HepG2 (cell line): ENCODE data around the gene SPG7. TPM values are rescaled to one million over a fixed set of nuclear protein-coding genes. Genes with fewer than 3 reads are reported as not detected.
A peak's percentile ranks its signal among the peaks of the same experiment; 100 is the strongest.

ENCODE experiments used
- ARNTL ChIP-seq: sonication (generic); formaldehyde crosslinking; IDR thresholded peaks from 2 replicates; pipeline ENCODE4 v1.4.0; 2020; ENCODE audit warnings: mild to moderate bottlenecking, missing genetic modification reagents
- CBFB ChIP-seq: sonication (generic); formaldehyde crosslinking; IDR thresholded peaks from 2 replicates; pipeline ENCODE4 v1.4.0; 2020; ENCODE audit warnings: missing genetic modification reagents
- ISL2 ChIP-seq: sonication (generic); formaldehyde crosslinking; IDR thresholded peaks from 2 replicates; pipeline ENCODE4 v1.5.0; 2020; ENCODE audit warnings: missing genetic modification reagents
- MED13 ChIP-seq: sonication (generic); formaldehyde crosslinking; IDR thresholded peaks from 2 replicates; pipeline ENCODE4 v1.5.0; 2020; ENCODE audit warnings: missing genetic modification reagents
- PCBP2 ChIP-seq: fragments of 200-400 bp; formaldehyde crosslinking; optimal IDR thresholded peaks from 2 replicates; pipeline ENCODE3; 2018; ENCODE audit warnings: low read length, low read depth; ENCODE audit not compliant: poor library complexity, severe bottlenecking
- RFXANK ChIP-seq: IDR thresholded peaks from 2 replicates; pipeline ENCODE4 v1.6.1; 2016
- SALL2 ChIP-seq: sonication (generic); formaldehyde crosslinking; IDR thresholded peaks from 2 replicates; pipeline ENCODE4 v1.8.1; 2023; ENCODE audit warnings: mild to moderate bottlenecking, missing genetic modification reagents, inconsistent platforms
- SIN3A ChIP-seq: IDR thresholded peaks from 2 replicates; pipeline ENCODE4 v1.6.1; 2011; ENCODE audit warnings: low read depth, mild to moderate bottlenecking, control low read depth, low read length, borderline replicate concordance
- SOX6 ChIP-seq, 2 experiments: fragments of 450-650 bp in 1 of 2; sonication (generic) in 1 of 2; formaldehyde crosslinking in 1 of 2; IDR thresholded peaks; 2 replicates each; pipeline versions ENCODE4 v1.4.0 to v1.6.1; 2017 to 2020; ENCODE audit warnings: antibody characterized with exemption in 1 of 2, mild to moderate bottlenecking in 1 of 2, missing genetic modification reagents in 1 of 2
- TBX2 ChIP-seq: sonication (generic); formaldehyde crosslinking; IDR thresholded peaks from 2 replicates; pipeline ENCODE4 v1.5.0; 2020; ENCODE audit warnings: missing genetic modification reagents, mild to moderate bottlenecking, borderline replicate concordance
- TEAD3 ChIP-seq: optimal IDR thresholded peaks from 2 replicates; pipeline ENCODE3; 2016; ENCODE audit warnings: borderline replicate concordance
- TFDP1 ChIP-seq: IDR thresholded peaks from 2 replicates; pipeline ENCODE4 v1.6.1; 2016; ENCODE audit warnings: missing compliant biosample characterization, missing genetic modification reagents, borderline replicate concordance
- TFDP2 ChIP-seq: sonication (generic); formaldehyde crosslinking; IDR thresholded peaks from 2 replicates; pipeline ENCODE4 v1.4.0; 2020; ENCODE audit warnings: missing genetic modification reagents
- U2AF2 ChIP-seq: fragments of 200-400 bp; formaldehyde crosslinking; IDR thresholded peaks from 2 replicates; pipeline ENCODE4 v1.6.1; 2017; ENCODE audit warnings: low read depth, mild to moderate bottlenecking, low read length
- YY1 ChIP-seq: IDR thresholded peaks from 2 replicates; pipeline ENCODE4 v1.6.1; 2011; ENCODE audit warnings: low read length, low read depth, moderate library complexity, mild to moderate bottlenecking; ENCODE audit not compliant: insufficient read depth, insufficient replicate concordance
- ZBTB46 ChIP-seq: sonication (generic); formaldehyde crosslinking; IDR thresholded peaks from 2 replicates; pipeline ENCODE4 v1.4.0; 2020; ENCODE audit warnings: mild to moderate bottlenecking, missing genetic modification reagents, borderline replicate concordance
- ZFYVE20 ChIP-seq: sonication (generic); formaldehyde crosslinking; IDR thresholded peaks from 2 replicates; pipeline ENCODE4 v1.8.0; 2023; ENCODE audit warnings: low read depth, mild to moderate bottlenecking, moderate library complexity, missing genetic modification reagents, borderline replicate concordance
- ZNF414 ChIP-seq: sonication (generic); formaldehyde crosslinking; IDR thresholded peaks from 2 replicates; pipeline ENCODE4 v1.5.0; 2020; ENCODE audit warnings: missing genetic modification reagents
- ZNF660 ChIP-seq: sonication (generic); formaldehyde crosslinking; IDR thresholded peaks from 2 replicates; pipeline ENCODE4 v1.5.1; 2020; ENCODE audit warnings: mild to moderate bottlenecking, low read depth, missing genetic modification reagents, borderline replicate concordance
- ZNF747 ChIP-seq: sonication (generic); formaldehyde crosslinking; IDR thresholded peaks from 2 replicates; pipeline ENCODE4 v1.8.1; 2023; ENCODE audit warnings: missing genetic modification reagents, mild to moderate bottlenecking, borderline replicate concordance
- ZSCAN31 ChIP-seq: sonication (generic); formaldehyde crosslinking; IDR thresholded peaks from 2 replicates; pipeline ENCODE4 v1.5.0; 2020; ENCODE audit warnings: low read depth, mild to moderate bottlenecking, missing genetic modification reagents
- polyA plus RNA-seq, 8 experiments: library from polyadenylated mRNA; depleted of rRNA in 3 of 8; stranded (reverse) in 7 of 8; unstranded in 1 of 8; fragments of >200 nt; fragmentation: Illumina TruSeq in 4 of 8; extraction: Trizol in 4 of 8; gene quantifications; 2 replicates each; pipeline versions ENCODE4 v1.2.1 to v1.2.3, GENCODE V29; 2011 to 2016; ENCODE audit warnings: low read depth in 4 of 8, missing spikeins in 1 of 8, mixed read lengths in 1 of 8; ENCODE audit not compliant: insufficient read depth in 1 of 8
- total RNA-seq, 5 experiments: library from RNA; depleted of rRNA; stranded (reverse); fragments of >200 nt; fragmentation: Illumina TruSeq; extraction: Trizol; gene quantifications; 2 replicates each; pipeline ENCODE4 v1.2.3, GENCODE V29; 2016; ENCODE audit warnings: low read depth in 1 of 5

The SPG7 gene
- total and polyA plus RNA-seq, 2 of the 13 experiments (the other 11 are each of a cell fraction or from before 2014, with no cell fraction given): 66.0 to 136 TPM

GRCh38 chr16:89572485-89573205 lies 64.4 kb downstream of the SPG7 start (continued):
- TF ChIP-seq ZNF414 (CRISPR knock-in tag) (peak; percentile 85), CBFB (CRISPR knock-in tag) (peak; percentile 69; the same call in 1 of the 2 replicates), RFXANK (CRISPR knock-in tag) (no peak), TBX2 (CRISPR knock-in tag) (peak; percentile 80), ISL2 (CRISPR knock-in tag) (peak; percentile 29; the same call in 1 of the 2 replicates), ZNF660 (CRISPR knock-in tag) (no peak), ZFYVE20 (no peak), SIN3A (0 out of 2 replicates have a peak, but pooled peaks have one; percentile 41), SOX6 (IDR thresholded peaks at IDR 0.05) (no peak), SOX6 (CRISPR knock-in tag; IDR thresholded peaks at IDR 0.05) (peak; percentile 73; the same call in 1 of the 2 replicates), ZNF747 (CRISPR knock-in tag) (peak; percentile 72; the same call in 1 of the 2 replicates), MED13 (CRISPR knock-in tag) (no peak), SALL2 (no peak), U2AF2 (no peak), TFDP1 (CRISPR knock-in tag) (peak; percentile 53; the same call in 1 of the 2 replicates), TFDP2 (CRISPR knock-in tag) (peak; percentile 63; the same call in 1 of the 2 replicates), TEAD3 (no peak), ZBTB46 (CRISPR knock-in tag) (peak; percentile 75; the same call in 1 of the 2 replicates), ARNTL (peak; percentile 73), PCBP2 (no peak), YY1 (peak; percentile 39), ZSCAN31 (CRISPR knock-in tag) (peak; percentile 46; the same call in 1 of the 2 replicates)
